Stimulated activated CD8-positive, alpha-beta memory T cell treated with anti-CD3 and anti-CD28 coated beads, Interleukin-7, amount 100 ng/mL, for 48 hours (primary cell): ENCODE measurements around the gene ZNF532.

Source experiments
- DNase-seq, 2 donors: peaks; one replicate each; pipeline ENCODE4 v3.0.0-alpha.2; 2020; ENCODE audit warnings: low read depth in 1 of 2; ENCODE audit errors: extremely low read depth in 1 of 2

ZNF532 gene

DNA sequence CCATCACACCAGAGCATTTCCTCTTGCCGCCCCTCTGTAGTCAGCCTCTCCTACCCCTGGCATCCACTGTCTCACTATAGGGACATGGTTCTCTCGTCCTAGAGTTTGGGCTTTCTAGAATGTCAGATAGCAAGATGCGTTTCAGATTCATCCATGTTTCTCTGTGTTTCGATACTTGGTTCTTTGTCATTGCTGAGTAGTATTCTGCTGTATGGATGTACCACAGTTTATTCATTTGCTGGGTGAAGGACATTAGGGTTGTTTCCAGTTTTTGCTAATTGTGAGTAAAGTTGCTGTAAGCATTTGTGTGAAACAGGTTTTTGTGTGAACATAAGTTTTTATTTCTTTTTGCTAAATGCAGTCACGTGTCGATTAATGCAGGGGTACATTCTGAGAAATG, 3.8 kb downstream of the ZNF532 start:
- no peak for DNase-seq

DNA sequence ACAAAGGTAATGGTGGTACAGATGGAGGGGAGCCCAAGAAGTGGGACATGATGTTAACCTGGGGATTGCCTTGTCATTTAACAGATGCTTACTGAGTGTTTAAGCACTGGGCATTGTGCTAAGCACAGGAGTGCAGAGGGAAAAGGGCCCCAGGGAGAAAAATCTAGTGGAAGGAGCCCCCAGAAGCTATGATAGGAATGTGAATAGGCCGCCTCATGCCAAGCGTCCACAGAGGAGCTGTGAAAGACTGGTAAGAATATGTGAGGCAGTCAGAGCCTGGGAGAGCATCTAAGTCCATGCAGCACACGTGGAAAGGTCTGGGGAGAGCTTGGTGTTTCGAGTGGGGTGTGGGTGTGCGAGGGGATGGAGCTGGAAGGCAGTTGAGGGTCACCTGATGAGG, 5.5 kb downstream of the ZNF532 start:
- DNase-seq: no peak

DNA sequence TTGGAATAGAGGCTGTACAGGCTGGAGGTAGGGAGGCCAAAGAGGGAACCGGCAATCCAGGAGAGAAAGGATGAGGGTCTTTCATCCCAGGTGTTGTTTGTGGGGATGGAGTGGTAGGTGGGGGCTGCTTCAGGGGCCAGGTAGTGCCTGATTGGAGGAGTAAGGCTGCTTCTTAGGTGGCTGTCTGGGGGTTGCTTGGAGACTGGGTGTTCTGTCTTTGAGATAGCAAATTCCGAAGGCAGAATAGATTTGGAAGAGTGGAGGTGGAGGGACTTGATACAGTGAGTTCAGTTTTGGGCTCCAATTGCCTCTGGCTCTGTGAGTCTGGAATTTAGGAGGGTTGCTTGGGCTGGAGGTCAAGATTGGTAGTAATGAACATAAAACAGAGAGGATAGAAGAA, 5.9 kb downstream of the ZNF532 start:
- no peak for DNase-seq

DNA sequence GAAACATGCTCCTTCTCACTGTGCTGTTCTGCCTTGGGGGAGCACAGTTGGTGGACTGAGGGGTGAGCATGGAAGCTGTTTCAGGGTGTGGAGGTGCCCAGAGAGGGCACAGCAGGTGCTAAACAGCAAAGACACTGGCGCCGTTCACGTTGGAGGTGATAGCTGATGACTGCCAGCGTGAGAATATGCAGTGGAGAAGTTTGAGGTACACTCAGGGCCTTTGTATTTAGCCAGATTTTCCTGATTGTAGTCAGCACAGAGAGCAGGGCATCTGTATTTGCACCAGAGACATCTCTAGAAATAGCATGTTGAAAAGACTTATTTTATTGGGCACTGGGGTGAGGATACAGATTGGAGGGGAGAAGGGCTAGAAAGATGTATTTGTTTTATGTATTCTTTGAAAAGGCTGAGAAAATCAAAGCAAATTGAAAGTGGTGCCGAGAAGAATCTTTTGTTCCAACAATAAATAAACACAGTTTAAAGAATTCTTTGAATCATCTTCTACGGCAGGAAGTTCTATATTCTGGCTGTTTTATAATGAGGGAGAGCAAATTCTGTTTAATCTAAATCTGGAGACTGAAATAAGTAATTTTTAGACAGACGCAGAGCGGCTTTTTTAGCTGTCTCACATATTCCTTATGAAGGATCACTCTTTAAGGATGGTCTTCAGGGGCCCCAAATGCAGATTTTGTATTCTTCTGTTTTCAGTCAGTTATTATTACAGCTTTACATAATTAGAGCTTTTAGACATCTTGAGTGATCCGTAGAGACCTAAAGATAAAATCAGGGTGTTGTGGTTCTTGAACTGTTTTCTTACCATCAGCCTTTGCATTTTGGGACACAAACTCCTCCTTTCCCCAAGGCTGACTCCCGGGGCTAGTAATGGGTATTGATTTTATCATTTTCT, 7.1 kb downstream of the ZNF532 start:
- DNase-seq: no peak

DNA sequence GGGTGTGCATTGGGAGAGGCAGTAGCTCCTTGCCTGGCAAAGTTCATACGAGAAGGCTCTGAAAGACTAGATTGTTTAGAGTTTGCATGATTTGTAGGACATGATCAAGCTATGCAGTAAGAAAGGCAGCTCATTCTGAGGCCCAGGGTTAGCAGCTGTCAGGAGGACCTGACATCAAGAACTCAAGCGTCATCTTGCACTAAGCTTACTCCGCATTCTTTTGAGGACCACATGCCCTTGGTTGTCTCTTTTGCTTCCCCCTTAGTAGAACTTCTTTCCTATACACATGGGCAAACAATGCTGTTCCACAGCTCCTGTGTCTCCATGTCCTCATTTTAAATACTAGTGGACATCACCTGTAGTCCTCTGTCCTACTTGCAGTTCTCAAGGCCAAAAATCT, 14.0 kb downstream of the ZNF532 start:
- DNase-seq: no peak

DNA sequence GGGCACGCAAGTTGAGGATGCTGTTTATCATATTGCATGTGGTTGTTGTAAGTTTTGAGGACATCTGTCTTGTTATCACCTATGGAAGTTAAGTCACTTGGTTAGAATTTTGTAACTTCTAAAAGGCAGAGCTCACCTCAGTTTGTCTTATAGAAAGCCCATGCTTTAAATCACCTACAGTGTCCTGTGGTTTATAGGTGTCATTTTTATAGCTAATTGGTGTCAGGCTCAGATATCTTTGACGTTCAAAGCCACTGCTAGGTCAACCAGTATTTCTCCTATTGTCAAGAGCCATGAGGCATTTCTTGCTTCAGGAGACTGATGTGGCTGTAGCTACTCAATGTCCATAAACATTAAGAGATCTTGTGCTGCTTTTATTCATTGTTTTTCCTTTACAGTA, 16.8 kb downstream of the ZNF532 start:
- DNase-seq: no peak

DNA sequence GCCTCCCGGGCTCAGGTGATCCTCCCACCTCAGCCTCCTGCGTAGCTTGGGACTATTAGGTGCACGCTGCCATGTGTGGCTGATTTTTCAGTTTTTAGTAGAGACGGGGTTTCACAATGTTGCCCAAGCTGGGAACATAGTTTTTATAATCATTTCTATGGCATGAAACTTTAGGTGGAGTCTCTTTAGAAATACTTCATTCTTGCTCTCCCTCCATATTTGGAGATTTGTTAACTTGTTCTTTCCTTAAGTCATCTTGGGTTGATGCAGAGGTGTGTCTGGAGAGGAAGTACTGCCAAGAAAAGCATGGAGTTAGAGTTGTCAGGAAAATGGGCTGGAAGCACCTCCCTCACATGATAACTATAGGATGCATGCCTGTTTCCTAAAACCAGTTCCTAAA, 17.4 kb downstream of the ZNF532 start:
- no peak for DNase-seq

DNA sequence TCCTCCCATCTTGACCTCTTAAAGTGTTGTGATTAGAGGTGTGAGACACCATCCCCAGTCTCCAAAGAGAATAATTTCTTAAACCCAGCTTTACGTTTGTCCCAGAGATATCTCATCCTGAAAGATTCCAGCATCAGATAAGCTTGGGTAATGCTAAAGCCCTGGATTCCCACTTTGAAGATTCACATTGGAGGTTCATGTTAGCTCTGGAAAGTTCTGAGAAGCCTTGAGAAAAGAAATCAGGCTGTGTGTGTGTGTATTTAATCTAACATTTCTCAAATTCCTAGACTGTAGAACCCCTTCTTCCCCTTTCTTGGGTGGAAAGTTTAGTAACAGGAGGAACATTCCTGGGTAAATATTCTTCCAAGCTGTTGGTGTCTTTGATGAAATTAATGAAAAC, 18.0 kb downstream of the ZNF532 start:
- no peak for DNase-seq

DNA sequence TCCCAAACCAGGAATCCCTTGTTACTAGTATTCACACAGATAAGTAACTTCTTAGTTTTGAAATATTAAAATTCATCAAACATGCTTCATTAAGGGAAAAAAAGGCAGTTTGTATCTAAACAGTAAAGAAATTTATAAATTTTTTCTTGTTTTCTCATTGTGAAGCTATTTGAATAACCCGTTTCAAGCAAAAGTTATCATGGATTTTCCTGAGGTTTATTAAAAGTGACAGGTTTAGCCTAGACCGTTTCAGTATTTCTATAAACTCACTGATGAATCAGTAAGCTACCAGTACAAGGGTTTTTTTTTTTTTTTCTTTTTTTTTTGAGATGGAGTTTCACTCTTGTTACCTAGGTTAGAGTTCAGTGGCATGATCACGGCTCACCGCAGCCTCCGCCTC, 20.0 kb downstream of the ZNF532 start:
- DNase-seq: no peak

DNA sequence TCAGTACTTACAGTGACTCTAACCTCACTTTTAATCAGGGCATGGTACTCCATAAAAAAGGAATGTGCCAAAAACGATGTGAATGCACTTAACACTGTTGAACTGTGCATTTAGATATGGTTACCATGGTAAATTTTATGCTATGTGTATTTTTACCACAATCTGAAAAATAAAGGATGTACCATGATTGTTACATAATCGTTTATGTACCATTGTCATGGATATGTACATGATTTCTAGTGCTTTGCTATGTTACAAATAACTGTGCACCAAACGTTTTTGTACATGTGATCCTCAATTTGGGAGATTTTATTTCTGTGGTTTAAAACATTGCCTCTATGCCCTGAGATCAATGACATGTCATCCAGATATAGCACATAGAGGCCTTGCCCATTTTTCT, 21.8 kb downstream of the ZNF532 start:
- DNase-seq: no peak

DNA sequence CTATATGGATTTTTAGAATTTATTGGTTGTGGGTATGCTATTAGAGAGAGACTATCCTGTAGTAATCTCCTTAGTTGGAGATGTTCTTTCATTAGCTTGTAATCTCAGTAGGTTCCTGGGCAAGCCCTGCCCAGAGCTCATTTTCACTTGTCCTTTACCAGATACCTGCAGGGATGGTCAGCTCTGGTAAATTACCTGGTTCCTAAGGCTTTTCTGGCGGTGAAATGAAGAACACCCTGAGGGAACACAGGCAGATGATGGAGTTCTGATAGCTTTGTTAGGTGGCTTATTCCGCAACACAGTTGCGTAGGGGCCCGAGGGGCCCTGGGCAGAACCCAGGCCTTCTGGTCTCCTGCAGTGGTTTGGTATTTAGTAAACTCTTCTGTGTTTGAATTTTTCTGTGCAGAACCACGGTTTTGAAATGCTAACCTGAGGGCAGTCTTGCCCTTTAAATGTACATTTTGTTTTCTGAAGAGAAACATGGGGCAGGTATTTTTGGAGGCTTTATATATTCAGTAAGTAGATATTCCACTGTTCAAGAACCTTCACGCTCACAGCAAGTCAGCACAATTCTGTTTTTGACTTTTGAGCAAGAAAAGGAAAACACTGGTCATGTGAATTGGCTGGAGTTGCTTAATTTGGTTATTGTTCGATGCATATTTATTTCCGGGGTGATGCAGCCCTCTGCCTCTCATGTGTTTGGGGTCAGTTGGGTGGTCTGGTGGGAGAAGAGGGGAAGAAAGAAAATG, 22.4 kb downstream of the ZNF532 start:
- DNase-seq: no peak

DNA sequence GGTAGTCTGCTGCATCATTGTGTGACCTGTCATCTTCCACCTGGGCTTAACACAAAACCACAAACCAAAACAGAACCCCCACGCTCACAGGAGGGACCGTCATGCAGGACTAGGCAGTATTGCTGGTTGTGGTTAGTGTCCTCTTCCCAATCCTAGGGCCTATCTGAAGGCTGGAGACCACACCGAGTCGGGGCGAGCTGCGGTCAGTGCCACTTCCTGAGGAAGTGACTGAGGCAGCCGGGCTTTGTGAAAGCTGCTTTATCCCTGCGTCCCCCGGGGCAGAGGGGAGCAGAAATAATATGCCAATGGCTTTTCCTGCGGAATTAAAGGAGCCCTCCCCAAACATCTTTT, 22.9 kb downstream of the ZNF532 start:
- DNase-seq: peak; percentile 17 to 20

DNA sequence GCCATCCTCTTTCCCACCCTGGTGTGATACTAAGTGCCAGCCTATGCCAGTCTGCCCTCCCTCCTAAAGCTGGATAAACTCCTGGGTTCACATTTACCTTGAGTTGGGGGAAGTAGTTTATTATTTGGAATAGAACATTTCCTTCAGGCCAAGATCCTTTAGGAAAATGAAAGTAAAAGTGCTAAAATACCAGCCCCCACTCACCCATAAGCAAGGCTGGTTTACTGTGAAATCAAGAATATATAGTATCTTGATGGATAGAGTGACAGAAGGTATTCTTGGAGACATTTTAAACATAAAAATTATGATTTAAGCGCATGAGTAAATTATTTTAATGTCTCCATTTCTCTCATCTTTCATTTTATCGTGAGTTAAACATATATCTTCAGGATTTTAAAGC, 27.1 kb downstream of the ZNF532 start:
- no peak for DNase-seq

DNA sequence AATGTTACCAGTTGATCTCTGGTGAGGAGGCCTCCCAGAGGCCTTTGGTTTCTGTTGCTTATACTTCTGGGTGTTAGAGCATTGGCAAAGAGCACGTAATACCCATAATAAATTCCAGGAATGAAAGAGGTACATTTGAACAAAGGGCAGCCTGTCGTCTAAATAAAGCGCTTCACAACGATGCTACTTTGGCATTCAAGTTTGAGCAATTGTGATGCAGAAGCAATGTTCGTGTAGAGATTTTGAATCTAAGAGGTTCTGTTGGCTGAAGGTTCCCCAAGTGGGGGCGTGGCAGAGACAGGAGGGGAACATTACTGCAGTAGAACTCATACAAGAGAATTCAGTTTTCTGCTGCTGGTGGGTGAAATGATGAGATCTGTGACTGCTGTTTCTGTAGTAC, 27.8 kb downstream of the ZNF532 start:
- no peak for DNase-seq

DNA sequence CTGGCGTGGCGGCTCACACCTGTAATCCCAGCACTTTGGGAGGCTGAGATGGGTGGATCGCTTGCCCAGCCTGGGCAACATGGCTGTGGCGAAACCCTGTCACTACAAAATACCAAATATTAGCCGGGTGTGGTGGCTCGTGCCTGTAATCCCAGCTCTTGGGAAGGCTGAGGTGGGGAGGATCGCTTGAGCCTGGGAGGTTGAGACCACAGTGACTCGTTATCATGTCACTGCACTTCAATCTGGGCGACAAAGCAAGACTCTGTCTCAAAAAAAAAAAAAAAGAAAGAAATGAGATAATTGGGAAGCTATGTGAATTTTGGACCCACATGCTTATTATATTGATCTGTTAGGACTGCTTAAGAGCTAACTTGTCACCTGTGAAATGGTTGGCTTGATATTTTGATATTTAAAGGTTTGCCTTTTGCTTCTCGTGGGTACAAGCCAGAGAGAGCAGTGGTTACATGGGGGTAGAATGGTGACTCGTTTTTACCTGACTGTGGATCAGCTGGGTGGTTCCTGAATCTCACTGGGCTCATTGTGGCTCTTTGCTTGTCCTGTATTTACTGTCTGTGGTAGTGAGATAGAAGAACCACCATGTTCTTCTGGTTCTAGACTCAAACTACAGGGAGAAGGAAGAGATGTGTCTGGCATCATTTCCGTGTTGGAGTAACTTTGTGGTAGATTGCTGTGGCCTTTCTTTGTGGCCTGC, 28.9 kb downstream of the ZNF532 start:
- no peak for DNase-seq

DNA sequence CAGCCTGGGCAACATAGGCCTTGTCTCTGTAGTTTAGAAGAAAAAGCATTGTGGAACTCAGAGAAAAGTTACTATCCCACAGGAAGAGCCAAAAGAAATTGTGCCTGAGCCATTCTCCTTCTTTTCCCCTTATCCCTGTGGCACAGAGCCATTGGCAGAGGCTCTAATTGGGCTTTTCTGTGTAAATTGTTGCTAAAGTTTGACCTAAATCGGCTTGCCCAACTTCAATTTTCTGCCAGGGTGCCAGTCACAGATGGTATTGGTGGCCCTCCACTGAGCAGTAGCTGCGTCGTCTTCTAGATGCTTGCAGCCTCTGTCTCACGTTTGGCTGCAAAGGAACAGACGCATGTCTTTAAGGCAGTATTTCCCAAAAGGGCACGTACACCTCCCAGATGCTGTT, 30.3 kb downstream of the ZNF532 start:
- no peak for DNase-seq

DNA sequence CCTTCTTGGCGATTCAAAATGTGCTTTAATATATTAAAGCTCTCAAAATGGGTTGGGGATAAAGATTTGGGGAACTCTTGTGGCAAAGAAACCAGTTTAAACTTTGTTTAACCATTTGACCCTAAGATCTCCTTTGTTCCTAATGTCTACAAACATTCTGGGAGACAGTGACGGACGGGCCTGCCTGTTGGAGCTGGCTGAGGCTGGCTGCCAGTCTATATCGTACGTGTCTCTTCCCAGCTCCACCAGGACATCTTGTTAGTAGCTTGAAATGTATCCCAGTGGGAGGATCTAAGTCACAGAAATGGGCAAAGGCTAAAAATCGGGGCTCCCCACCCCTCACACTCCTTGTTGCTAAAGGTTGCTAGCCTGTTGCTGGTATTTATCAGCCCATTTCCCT, 30.7 kb downstream of the ZNF532 start:
- DNase-seq: no peak

DNA sequence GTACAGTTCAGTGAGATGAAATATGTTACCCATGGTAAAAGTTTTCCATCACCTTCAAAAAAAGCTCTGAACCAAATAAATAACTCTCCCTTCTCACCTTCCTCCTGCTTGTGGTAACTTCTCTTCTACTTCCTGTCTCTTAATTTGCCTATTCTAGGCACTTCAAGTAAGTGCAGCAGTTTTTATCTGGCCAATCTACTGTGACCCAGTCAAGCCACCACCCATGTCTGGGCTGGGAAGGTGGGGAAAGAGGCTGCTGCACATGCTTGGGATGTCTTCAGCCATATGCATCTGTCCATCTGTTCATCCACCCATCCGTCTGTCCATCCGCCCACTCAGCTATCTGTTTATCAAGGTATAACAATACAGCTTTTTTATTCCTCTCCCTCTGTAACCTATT, 31.6 kb downstream of the ZNF532 start:
- no peak for DNase-seq

DNA sequence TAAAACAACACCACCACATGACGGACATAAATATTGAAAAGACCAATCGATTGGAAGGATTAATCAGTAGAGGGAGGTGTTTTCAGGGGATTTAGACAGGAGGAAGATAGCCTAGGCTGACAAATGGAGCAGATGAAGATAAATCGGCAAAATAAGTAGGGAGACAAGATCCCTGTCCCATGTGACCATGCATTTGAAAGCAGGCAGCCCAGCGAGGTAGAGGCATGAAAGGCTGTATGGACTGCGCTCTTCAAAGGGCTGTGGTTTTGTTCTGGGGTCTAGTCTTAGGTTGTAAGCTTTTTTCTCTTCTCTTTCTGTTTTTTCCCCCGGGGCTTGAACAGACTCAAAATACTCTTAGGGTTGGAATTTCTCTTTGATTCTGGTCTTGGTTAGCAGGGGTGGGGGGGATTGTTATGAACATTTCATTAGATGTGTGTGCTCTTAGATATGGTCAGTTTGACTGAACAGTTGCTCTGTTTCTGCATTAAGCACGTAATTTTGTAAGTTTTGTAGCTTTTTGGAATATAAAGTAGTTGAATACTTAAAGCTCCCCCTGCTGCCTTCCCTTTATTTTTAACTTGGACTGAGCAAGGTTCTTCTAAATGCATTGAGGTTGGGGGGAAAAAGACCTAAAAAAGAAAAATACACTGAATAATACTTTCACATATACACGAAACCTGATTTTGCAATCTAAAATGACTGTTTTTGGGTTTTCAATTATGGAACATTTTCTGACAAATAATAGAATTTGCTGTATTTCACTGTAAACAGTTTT, 32.2 kb downstream of the ZNF532 start:
- no peak for DNase-seq

DNA sequence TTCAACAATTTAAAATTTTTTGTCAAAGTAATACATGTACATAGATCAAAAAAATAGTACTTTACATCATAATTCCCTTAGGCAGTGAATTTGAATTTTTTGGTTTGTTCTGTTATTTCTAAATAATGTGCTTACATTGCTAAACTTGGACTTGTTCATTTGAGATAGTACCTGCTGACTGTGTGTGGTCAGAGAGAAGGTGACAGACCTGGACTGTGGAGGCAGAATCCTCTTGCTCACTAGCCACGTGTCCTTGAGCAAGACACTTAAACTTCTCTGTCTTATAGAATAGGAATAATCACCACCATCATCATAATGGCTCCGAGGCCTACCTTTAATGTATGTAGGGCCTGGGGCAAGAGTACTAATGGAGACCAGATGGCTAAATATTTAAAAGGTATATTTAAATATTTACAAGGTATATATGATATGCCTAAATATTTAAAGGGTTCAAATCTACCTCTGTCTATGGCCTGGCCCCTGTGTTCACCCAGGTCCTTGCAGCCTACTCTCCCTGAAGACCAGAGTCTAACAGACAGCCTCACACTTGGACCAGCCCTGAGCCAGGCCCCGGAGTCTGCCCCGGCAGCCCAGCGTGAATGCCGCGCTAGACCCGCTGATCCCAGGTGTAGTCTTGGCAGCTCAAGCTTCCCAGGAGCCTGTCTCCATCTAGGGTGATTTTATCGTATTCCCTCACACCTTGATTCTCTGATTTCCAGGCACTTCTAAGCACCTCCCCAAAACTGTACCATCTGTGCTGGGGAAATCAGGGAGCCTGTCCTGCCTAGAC, 33.5 kb downstream of the ZNF532 start:
- no peak for DNase-seq
